ENCODE measurements around the gene KCNK10. TPM values are rescaled to one million over a fixed set of nuclear protein-coding genes. Genes with fewer than 3 reads are reported as not detected.

The KCNK10 gene
- total and polyA plus RNA-seq, 7 donors = under 0.01 TPM; not detected in 6

GRCh38 chr14:88140874-88141273 lies 182.2 kb downstream of the KCNK10 start:
- TF ChIP-seq, protein P1, sequence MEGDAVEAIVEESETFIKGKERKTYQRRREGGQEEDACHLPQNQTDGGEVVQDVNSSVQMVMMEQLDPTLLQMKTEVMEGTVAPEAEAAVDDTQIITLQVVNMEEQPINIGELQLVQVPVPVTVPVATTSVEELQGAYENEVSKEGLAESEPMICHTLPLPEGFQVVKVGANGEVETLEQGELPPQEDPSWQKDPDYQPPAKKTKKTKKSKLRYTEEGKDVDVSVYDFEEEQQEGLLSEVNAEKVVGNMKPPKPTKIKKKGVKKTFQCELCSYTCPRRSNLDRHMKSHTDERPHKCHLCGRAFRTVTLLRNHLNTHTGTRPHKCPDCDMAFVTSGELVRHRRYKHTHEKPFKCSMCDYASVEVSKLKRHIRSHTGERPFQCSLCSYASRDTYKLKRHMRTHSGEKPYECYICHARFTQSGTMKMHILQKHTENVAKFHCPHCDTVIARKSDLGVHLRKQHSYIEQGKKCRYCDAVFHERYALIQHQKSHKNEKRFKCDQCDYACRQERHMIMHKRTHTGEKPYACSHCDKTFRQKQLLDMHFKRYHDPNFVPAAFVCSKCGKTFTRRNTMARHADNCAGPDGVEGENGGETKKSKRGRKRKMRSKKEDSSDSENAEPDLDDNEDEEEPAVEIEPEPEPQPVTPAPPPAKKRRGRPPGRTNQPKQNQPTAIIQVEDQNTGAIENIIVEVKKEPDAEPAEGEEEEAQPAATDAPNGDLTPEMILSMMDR (IDR thresholded peaks at IDR 0.05) = no peak
- intact Hi-C loops (cut with DNase I) = no loop called here
- ATAC-seq = no peak
- WGBS, 3 donors = 59 to 72% (median 64%) methylated on average over 3 of the region's 3 CpGs
- DNase-seq = no peak
- H3K4me1 ChIP-seq = no peaks in the 10 kb centered on the region
- peaks cover 0 to 1% (median 0%) of the 10 kb centered on the region in 3 donors for H3K27me3 ChIP-seq (ENCODE audit: insufficient read depth in 3 of 3, low read length in 2 of 3)
- no peak overlapping the region for H3K27ac ChIP-seq
- H3K36me3 ChIP-seq (ENCODE audit: insufficient read depth in 1 of 2, low read depth in 1 of 2) = no peaks in the 10 kb centered on the region
- no peaks in the 10 kb centered on the region for H3K9me3 ChIP-seq
- H3K4me3 ChIP-seq = no peak overlapping the region

DNA sequence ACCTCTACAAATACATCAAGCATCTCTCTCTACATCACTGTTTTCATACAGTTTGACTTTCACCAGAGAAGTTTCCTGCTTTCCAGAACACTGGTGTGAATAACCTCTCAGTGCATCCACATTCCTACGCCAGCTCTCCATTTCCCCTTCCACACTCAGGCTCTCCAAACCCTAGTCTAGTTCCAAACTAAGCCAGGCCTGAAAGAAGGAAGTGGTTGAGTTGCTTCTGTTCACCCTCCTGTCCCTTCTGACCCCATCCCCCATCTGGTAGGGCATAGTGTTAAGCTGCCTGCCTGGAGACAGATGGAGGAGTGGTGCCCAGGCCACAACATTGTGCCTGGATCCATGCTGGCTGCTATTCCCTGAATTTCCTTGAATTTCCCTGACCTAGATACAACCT lies 185.7 kb downstream of the KCNK10 start:
- Histone ChIP-seq H3K27ac (no peak overlapping the region), H3K9me3 (no peaks in the 10 kb centered on the region), H3K27me3 (ENCODE audit: insufficient read depth in 3 of 3, low read length in 2 of 3) (peaks cover 0 to 1% (median 0%) of the 10 kb centered on the region in 3 donors), H3K4me3 (no peak overlapping the region), H3K36me3 (ENCODE audit: insufficient read depth in 1 of 2, low read depth in 1 of 2) (no peaks in the 10 kb centered on the region), H3K4me1 (no peaks in the 10 kb centered on the region)
- ATAC-seq (no peak), DNase-seq (no peak)
- 77 to 87% (median 83%) methylated on average over 1 of the region's 1 CpG for WGBS, 3 donors
- TF ChIP-seq, protein P1 (IDR thresholded peaks at IDR 0.05) = no peak
- intact Hi-C loops (cut with DNase I) = no loop called here

Other genes with a start within 250 kb of the KCNK10 start
- gene SPATA7, start 62.4 kb upstream of the KCNK10 start, total RNA-seq = 1 to 10 TPM; 3.3 to 9.7 (median 6.2) TPM
- gene SPATA7, start 62.4 kb upstream of the KCNK10 start, polyA plus RNA-seq = 1 to 10 TPM; 2.1 to 7.4 (median 4.8) TPM
- 10 to 100 TPM; 14.8 to 27.3 (median 18.5) TPM for gene PTPN21, start 231.7 kb upstream of the KCNK10 start, total RNA-seq
- gene PTPN21, start 231.7 kb upstream of the KCNK10 start, polyA plus RNA-seq = 10 to 100 TPM in 1 of 3 donors, 1 to 10 TPM in 2; 4.7 to 10.7 (median 6.6) TPM
- 10 to 100 TPM; 34.0 to 38.8 (median 37.9) TPM for gene ZC3H14, start 239.8 kb upstream of the KCNK10 start, total RNA-seq
- gene ZC3H14, start 239.8 kb upstream of the KCNK10 start, polyA plus RNA-seq = 10 to 100 TPM; 28.5 to 45.0 (median 36.0) TPM